GM19372 (cell line): ENCODE results near the gene CBY3.
"Not testable (repeated sequence)": the region's sequence is repeated elsewhere in the genome, so short reads cannot be mapped to it uniquely, and the experiment has no call there.

Source experiments
- ATAC-seq: cut with Tn5 transposase; IDR thresholded peaks from one replicate; pipeline ENCODE4 v1.9.1; 2021; ENCODE audit warnings: mild to moderate bottlenecking, low read depth, moderate library complexity; ENCODE audit not compliant: unreplicated experiment

The CBY3 gene

GRCh38 chr5:179678223-179679013 is 2.4 kb downstream of the CBY3 start:
- peak; percentile 84 for ATAC-seq

- peak; percentile 54 for ATAC-seq
Observed at GRCh38 chr5:179668391-179668790, 12.4 kb downstream of the CBY3 start.

GRCh38 chr5:179661647-179662046 is 19.2 kb downstream of the CBY3 start:
- not testable (repeated sequence) for ATAC-seq

DNA sequence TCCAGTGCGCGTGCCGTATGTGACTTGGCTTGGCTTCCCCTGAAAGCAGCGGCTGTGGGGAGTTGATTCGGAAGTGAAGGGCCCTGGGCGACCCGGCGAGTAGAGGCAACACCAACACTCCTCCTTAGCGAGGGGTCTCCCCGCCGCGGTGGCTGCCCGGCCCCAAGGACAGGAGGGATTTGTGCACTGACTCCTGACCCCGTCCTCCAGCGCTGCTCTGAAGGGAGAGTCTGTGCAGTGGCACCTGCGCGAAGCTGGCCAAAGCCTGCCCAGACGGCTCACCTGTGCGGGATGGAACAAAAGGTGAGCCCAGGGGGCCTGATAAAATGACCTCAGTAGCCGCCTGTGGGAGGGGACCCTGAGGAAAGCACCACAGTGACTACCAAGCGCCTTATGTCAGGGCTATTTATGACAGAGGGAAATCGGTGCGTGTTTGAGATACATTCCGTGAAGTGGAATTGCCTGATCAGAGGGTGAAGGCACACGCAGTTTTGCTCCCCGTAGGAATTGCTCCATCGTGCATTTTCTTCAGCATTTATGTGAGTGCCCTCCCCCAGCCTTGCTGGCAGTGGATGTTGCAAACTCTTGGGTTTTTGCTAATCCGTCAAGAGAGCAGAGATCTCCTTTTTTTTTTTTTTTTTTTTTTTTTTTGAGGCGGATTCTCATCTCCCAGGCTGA is 22.5 kb downstream of the CBY3 start:
- peak; percentile 48 for ATAC-seq

GRCh38 chr5:179657302-179658178 is 23.3 kb downstream of the CBY3 start:
- ATAC-seq: peak; percentile 87

DNA sequence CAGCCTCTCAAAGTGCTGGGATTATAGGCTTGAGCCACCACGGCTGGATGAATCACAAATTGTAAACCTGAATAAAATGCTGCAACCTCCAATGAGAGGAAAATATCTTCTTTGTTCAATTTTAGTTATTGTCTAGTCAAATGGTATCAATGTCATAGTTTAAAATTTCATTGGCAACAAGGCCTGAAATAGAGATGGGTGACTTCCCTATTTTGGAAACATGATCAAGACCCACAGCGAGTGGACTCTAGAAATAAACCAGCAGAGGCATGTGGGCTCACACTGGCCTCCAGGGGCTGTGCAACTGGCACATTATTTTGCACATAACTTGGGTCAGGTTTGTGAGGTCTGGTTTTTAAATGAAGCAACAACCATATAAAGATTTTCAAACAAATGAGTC is 27.7 kb downstream of the CBY3 start:
- ATAC-seq: not testable (repeated sequence)

- ATAC-seq: not testable (repeated sequence)
Observed at GRCh38 chr5:179650245-179650644, 30.6 kb downstream of the CBY3 start.

- not testable (repeated sequence) for ATAC-seq
Observed at GRCh38 chr5:179649166-179649703, 31.6 kb downstream of the CBY3 start.

- no peak for ATAC-seq
Observed at GRCh38 chr5:179648410-179648809, 32.4 kb downstream of the CBY3 start.

GRCh38 chr5:179644766-179645165 is 36.1 kb downstream of the CBY3 start:
- not testable (repeated sequence) for ATAC-seq

GRCh38 chr5:179643141-179643920 is 37.5 kb downstream of the CBY3 start:
- not testable (repeated sequence) for ATAC-seq

- not testable (repeated sequence) for ATAC-seq
Observed at GRCh38 chr5:179642626-179643025, 38.2 kb downstream of the CBY3 start.

DNA sequence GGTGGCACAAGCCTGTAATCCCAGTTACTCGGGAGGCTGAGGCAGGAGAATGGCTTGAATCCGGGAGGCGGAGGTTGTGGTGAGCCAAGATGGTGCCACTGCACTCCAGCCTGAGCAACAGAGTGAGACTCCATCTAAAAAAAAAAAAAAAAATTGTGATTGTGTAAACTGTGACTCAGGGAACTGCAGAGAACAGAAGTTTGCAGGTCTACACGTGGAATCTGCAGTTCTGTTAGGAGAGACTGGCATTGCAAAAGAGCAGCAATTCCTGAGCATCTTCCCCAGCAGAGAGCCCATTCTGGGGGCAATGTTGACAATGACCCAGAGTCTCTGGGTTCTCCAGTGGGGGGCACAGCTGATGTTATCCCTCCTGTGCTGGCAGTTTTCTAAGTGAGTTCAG is 39.1 kb downstream of the CBY3 start:
- not testable (repeated sequence) for ATAC-seq

GRCh38 chr5:179639296-179639695 is 41.5 kb downstream of the CBY3 start:
- ATAC-seq: not testable (repeated sequence)

DNA sequence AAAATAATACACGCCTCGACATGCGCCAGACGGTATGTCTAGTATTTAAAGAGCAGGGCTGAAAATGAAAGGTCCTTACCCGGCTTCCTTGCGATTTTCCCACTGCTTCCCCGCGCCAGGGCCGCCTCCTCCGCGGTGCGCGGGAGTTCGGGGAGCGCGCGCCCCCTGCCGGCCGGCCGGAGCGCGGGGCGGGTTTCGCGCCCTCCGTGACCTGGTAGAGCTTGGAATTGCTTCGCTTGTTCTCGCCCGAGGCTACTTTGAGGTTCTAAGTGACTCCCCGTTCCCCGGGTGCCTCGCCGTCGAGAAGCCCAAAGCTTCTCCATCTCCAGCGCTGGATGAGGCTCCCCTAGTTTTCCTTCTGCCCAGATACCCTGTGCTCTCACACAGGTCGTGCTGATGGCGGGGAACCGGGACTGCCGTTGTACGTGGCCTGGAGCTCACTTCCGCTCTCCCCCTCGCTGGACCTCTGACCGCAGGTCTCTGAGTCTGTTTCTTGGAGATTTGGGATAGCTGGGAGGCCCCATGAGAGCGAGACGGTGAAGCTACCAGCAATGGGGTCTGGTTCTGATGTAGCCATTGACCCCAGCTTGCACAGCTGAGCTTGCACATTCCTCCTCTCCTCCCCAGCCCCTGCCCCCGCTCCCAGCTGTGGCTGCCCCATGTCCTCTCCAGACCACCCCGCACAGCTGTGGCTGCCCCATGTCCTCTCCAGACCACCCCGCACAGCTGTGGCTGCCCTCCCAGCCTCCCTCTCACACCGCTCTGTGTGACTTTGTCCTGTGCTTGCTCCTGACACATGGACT is 46.3 kb downstream of the CBY3 start:
- ATAC-seq: peak; percentile 88

DNA sequence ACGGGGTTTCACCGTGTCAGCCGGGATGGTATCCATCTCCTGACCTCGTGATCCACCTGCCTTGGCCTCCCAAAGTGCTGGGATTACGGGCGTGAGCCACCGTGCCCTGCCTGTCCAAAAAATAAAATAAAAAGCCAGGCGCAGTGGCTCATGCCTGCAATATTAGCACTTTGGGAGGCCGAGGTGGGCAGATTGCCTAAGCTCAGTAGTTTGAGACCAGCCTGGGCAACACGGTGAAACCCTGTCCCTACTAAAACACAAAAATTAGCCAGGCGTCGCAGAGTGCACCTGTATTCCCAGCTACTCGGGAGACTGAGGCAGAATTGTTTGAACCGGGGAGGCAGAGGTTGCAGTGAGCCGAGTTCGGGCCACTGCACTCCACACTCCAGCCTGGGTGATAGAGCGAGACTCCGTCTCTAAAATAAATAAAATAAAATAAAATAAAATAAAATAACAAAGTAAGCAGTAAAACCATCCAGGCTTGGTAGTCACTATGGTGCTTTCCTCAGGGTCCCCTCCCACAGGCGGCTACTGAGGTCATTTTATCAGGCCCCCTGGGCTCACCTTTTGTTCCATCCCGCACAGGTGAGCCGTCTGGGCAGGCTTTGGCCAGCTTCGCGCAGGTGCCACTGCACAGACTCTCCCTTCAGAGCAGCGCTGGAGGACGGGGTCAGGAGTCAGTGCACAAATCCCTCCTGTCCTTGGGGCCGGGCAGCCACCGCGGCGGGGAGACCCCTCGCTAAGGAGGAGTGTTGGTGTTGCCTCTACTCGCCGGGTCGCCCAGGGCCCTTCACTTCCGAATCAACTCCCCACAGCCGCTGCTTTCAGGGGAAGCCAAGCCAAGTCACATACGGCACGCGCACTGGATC is 47.1 kb downstream of the CBY3 start:
- peak; percentile 48 for ATAC-seq
